SK-N-SH (cell line): ENCODE measurements around the gene MAN2B2. TPM values are rescaled to one million over a fixed set of nuclear protein-coding genes. Genes with fewer than 3 reads are reported as not detected.

ENCODE experiments used
- CTCF ChIA-PET: fragments of 300-600, 350-600 bp; formaldehyde crosslinking; extraction: SDS; loops from one replicate; lab custom pipeline; 2021; lab: Yijun Ruan, JAX
- POLR2A ChIA-PET: fragments of 350-600 bp; sonication (Branson Sonifier 250); formaldehyde crosslinking; extraction: SDS; loops from one replicate; lab custom pipeline; 2020; ENCODE audit warnings: antibody characterized with exemption, inconsistent platforms; lab: Yijun Ruan, JAX
- DNase-seq: peaks from one replicate; pipeline ENCODE4 v3.0.0; 2012
- H2AFZ ChIP-seq: fragments of 200-600 bp; sonication (generic); 2 replicates; pipeline ENCODE4 v1.8.1; 2016; ENCODE audit warnings: antibody characterized with exemption, mild to moderate bottlenecking, low read depth
- H3F3A ChIP-seq: fragments of 200-600 bp; sonication (generic); replicated peaks from 2 replicates; pipeline ENCODE3; 2016; ENCODE audit warnings: antibody characterized with exemption, mild to moderate bottlenecking; ENCODE audit not compliant: insufficient read depth
- H3K27ac ChIP-seq, 2 experiments: fragments of 200-500 bp in 1 of 2; fragments of 200-600 bp in 1 of 2; sonication (Bioruptor generic) in 1 of 2; sonication (generic), shearing (Covaris generic) in 1 of 2; 2 replicates each; pipeline versions ENCODE4 v1.5.1 to v1.6.1; 2014 to 2016; ENCODE audit warnings: low read depth in 2 of 2, inconsistent platforms in 1 of 2, low read length in 1 of 2, mild to moderate bottlenecking in 1 of 2, mixed read lengths in 1 of 2
- H3K27me3 ChIP-seq: fragments of 200-600 bp; sonication (generic), shearing (Covaris generic); 2 replicates; pipeline ENCODE4 v1.6.1; 2016; ENCODE audit warnings: mixed run types; ENCODE audit not compliant: insufficient read depth
- H3K36me3 ChIP-seq, 2 experiments: fragments of 200-500 bp in 1 of 2; fragments of 200-600 bp in 1 of 2; sonication (Bioruptor generic) in 1 of 2; sonication (generic) in 1 of 2; replicated peaks in 1 of 2; 2 replicates each; pipeline versions ENCODE3 to v1.5.1; 2014 to 2016; ENCODE audit warnings: low read length in 1 of 2, mild to moderate bottlenecking in 1 of 2; ENCODE audit not compliant: insufficient read depth in 2 of 2, control insufficient read depth in 1 of 2
- H3K4me1 ChIP-seq, 2 experiments: fragments of 200-500 bp in 1 of 2; fragments of 200-600 bp in 1 of 2; sonication (Bioruptor generic) in 1 of 2; sonication (generic), shearing (Covaris generic) in 1 of 2; 2 replicates each; pipeline versions ENCODE4 v1.5.1 to v1.6.1; 2014 to 2016; ENCODE audit warnings: low read depth in 1 of 2, low read length in 1 of 2, mixed run types in 1 of 2; ENCODE audit not compliant: insufficient read depth in 2 of 2, control insufficient read depth in 1 of 2
- H3K4me2 ChIP-seq: fragments of 200-600 bp; sonication (generic), shearing (Covaris generic); 2 replicates; pipeline ENCODE4 v1.6.1; 2017; ENCODE audit warnings: mixed run types
- H3K4me3 ChIP-seq, 2 experiments: fragments of 200-500 bp in 1 of 2; fragments of 200-600 bp in 1 of 2; sonication (Bioruptor generic) in 1 of 2; sonication (generic), shearing (Covaris generic) in 1 of 2; 2 replicates each; pipeline versions ENCODE4 v1.5.1 to v1.8.1; 2014 to 2016; ENCODE audit warnings: low read depth in 2 of 2, inconsistent platforms in 1 of 2, low read length in 1 of 2, mild to moderate bottlenecking in 1 of 2, mixed read lengths in 1 of 2, moderate library complexity in 1 of 2
- H3K79me2 ChIP-seq: fragments of 200-600 bp; sonication (generic); 2 replicates; pipeline ENCODE4 v1.8.1; 2017; ENCODE audit warnings: mild to moderate bottlenecking; ENCODE audit not compliant: insufficient read depth
- H3K9ac ChIP-seq: fragments of 200-600 bp; sonication (generic); 2 replicates; pipeline ENCODE4 v1.6.1; 2017; ENCODE audit warnings: mixed run types
- H3K9me2 ChIP-seq: fragments of 200-600 bp; sonication (generic); 2 replicates; pipeline ENCODE4 v1.6.1; 2017; ENCODE audit warnings: mixed run types
- H3K9me3 ChIP-seq: fragments of 200-600 bp; sonication (generic); 2 replicates; pipeline ENCODE4 v1.6.1; 2017; ENCODE audit warnings: mixed run types, mild to moderate bottlenecking, moderate library complexity
- H4K20me1 ChIP-seq: fragments of 200-600 bp; sonication (generic); 2 replicates; pipeline ENCODE4 v1.6.1; 2017; ENCODE audit warnings: mild to moderate bottlenecking, mixed run types; ENCODE audit not compliant: insufficient read depth
- CHD2 ChIP-seq: fragments of 150-350 bp; IDR thresholded peaks from 2 replicates; pipeline ENCODE4 v1.6.1; 2018; ENCODE audit warnings: low read length; ENCODE audit not compliant: partially characterized antibody
- CTCF ChIP-seq: fragments of 200-600 bp; sonication (generic); IDR thresholded peaks from 2 replicates; pipeline ENCODE4 v1.6.1; 2017; ENCODE audit warnings: antibody characterized with exemption, mild to moderate bottlenecking, moderate library complexity
- ELF1 ChIP-seq: IDR thresholded peaks from 2 replicates; pipeline ENCODE4 v1.4.0; 2012
- FOXJ3 ChIP-seq: sonication (generic); formaldehyde crosslinking; IDR thresholded peaks from 2 replicates; pipeline ENCODE4 v1.5.1; 2020; ENCODE audit warnings: mild to moderate bottlenecking, missing genetic modification reagents
- FOXM1 ChIP-seq: IDR thresholded peaks from 2 replicates; pipeline ENCODE4 v1.4.0; 2012; ENCODE audit warnings: low read depth, mild to moderate bottlenecking
- GATA2 ChIP-seq: sonication (generic); formaldehyde crosslinking; IDR thresholded peaks from 2 replicates; pipeline ENCODE4 v1.5.0; 2020; ENCODE audit warnings: mild to moderate bottlenecking, missing genetic modification reagents
- POLR2AphosphoS5 ChIP-seq: IDR thresholded peaks from 2 replicates; pipeline ENCODE4 v1.6.1; 2012; ENCODE audit warnings: low read depth, low read length
- RCOR1 ChIP-seq: fragments of 150-350 bp; IDR thresholded peaks from 2 replicates; pipeline ENCODE4 v1.6.1; 2017; ENCODE audit warnings: antibody characterized with exemption, low read length
- SMC3 ChIP-seq: IDR thresholded peaks from 2 replicates; pipeline ENCODE4 v1.6.1; 2012; ENCODE audit warnings: low read depth, low read length, improper control_type of control experiment
- TCF12 ChIP-seq: IDR thresholded peaks from 2 replicates; pipeline ENCODE4 v1.4.0; 2012
- TEAD4 ChIP-seq: IDR thresholded peaks from 2 replicates; pipeline ENCODE4 v1.4.0; 2012; ENCODE audit warnings: mild to moderate bottlenecking, borderline replicate concordance; ENCODE audit not compliant: insufficient read depth
- WGBS: methylation state at CpG from one replicate; pipeline ENCODE4 v1.1.6; 2017; ENCODE audit warnings: low lambda C conversion rate; 5-methylcytosine and 5-hydroxymethylcytosine counted together
- polyA plus RNA-seq, 3 experiments: library from polyadenylated mRNA; depleted of rRNA; stranded (reverse); fragments of >200 nt; gene quantifications; 2 replicates each; pipeline ENCODE4 v1.2.3, GENCODE V29; 2012
- TF ChIP-seq, protein P1 (sequence below): IDR thresholded peaks from 2 replicates; pipeline ENCODE4 v1.4.0; 2012; ENCODE audit warnings: low read depth, borderline replicate concordance
- TF ChIP-seq, protein P2 (sequence below): fragments of 150-350 bp; IDR thresholded peaks from 2 replicates; pipeline ENCODE4 v1.6.1; 2016; ENCODE audit warnings: mild to moderate bottlenecking, low read depth, low read length
- TF ChIP-seq, protein P3 (sequence below): fragments of 150-350 bp; IDR thresholded peaks from 2 replicates; pipeline ENCODE4 v1.6.1; 2017; ENCODE audit warnings: antibody characterized with exemption, low read length, low read depth, borderline replicate concordance
- TF ChIP-seq, protein P4 (sequence below): IDR thresholded peaks from 2 replicates; pipeline ENCODE4 v1.6.1; 2012; ENCODE audit warnings: mild to moderate bottlenecking, low read depth, low read length, moderate library complexity
- TF ChIP-seq, protein P5 (sequence below): IDR thresholded peaks from 2 replicates; pipeline ENCODE4 v1.4.0; 2012; ENCODE audit warnings: low read depth

The MAN2B2 gene
- polyA plus RNA-seq, 1 of the 3 experiments (the other 2 are of a cell fraction), result 24.9 TPM

GRCh38 chr4:6538575-6538974, 36.4 kb upstream of the MAN2B2 start:
- WGBS, result 28% methylated on average over 20 of the region's 22 CpGs
- DNase-seq, result no peak
- no peaks in the 10 kb centered on the region for H3K79me2 ChIP-seq
- no peaks in the 10 kb centered on the region for H3K27me3 ChIP-seq
- no peaks in the 10 kb centered on the region for H3K9me3 ChIP-seq
- H3K9ac ChIP-seq, result no peak overlapping the region
- H3K4me1 ChIP-seq, result no peaks in the 10 kb centered on the region
- no peaks in the 10 kb centered on the region for H4K20me1 ChIP-seq
- H3K9me2 ChIP-seq, result no peaks in the 10 kb centered on the region
- POLR2A ChIA-PET, result no interaction called here
- H3F3A ChIP-seq, result no peaks in the 10 kb centered on the region
- TF ChIP-seq, protein P1, sequence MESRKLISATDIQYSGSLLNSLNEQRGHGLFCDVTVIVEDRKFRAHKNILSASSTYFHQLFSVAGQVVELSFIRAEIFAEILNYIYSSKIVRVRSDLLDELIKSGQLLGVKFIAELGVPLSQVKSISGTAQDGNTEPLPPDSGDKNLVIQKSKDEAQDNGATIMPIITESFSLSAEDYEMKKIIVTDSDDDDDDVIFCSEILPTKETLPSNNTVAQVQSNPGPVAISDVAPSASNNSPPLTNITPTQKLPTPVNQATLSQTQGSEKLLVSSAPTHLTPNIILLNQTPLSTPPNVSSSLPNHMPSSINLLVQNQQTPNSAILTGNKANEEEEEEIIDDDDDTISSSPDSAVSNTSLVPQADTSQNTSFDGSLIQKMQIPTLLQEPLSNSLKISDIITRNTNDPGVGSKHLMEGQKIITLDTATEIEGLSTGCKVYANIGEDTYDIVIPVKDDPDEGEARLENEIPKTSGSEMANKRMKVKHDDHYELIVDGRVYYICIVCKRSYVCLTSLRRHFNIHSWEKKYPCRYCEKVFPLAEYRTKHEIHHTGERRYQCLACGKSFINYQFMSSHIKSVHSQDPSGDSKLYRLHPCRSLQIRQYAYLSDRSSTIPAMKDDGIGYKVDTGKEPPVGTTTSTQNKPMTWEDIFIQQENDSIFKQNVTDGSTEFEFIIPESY, result no peak
- TF ChIP-seq ELF1 (no peak), TCF12 (no peak), FOXM1 (no peak), POLR2AphosphoS5 (no peak), GATA2 (CRISPR knock-in tag) (no peak), CHD2 (no peak), CTCF (no peak), FOXJ3 (CRISPR knock-in tag) (no peak), RCOR1 (no peak), TEAD4 (no peak), SMC3 (no peak)
- TF ChIP-seq, protein P2, sequence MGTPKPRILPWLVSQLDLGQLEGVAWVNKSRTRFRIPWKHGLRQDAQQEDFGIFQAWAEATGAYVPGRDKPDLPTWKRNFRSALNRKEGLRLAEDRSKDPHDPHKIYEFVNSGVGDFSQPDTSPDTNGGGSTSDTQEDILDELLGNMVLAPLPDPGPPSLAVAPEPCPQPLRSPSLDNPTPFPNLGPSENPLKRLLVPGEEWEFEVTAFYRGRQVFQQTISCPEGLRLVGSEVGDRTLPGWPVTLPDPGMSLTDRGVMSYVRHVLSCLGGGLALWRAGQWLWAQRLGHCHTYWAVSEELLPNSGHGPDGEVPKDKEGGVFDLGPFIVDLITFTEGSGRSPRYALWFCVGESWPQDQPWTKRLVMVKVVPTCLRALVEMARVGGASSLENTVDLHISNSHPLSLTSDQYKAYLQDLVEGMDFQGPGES, result no peak
- TF ChIP-seq, protein P3, sequence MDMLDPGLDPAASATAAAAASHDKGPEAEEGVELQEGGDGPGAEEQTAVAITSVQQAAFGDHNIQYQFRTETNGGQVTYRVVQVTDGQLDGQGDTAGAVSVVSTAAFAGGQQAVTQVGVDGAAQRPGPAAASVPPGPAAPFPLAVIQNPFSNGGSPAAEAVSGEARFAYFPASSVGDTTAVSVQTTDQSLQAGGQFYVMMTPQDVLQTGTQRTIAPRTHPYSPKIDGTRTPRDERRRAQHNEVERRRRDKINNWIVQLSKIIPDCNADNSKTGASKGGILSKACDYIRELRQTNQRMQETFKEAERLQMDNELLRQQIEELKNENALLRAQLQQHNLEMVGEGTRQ, result no peak
- TF ChIP-seq, protein P4, sequence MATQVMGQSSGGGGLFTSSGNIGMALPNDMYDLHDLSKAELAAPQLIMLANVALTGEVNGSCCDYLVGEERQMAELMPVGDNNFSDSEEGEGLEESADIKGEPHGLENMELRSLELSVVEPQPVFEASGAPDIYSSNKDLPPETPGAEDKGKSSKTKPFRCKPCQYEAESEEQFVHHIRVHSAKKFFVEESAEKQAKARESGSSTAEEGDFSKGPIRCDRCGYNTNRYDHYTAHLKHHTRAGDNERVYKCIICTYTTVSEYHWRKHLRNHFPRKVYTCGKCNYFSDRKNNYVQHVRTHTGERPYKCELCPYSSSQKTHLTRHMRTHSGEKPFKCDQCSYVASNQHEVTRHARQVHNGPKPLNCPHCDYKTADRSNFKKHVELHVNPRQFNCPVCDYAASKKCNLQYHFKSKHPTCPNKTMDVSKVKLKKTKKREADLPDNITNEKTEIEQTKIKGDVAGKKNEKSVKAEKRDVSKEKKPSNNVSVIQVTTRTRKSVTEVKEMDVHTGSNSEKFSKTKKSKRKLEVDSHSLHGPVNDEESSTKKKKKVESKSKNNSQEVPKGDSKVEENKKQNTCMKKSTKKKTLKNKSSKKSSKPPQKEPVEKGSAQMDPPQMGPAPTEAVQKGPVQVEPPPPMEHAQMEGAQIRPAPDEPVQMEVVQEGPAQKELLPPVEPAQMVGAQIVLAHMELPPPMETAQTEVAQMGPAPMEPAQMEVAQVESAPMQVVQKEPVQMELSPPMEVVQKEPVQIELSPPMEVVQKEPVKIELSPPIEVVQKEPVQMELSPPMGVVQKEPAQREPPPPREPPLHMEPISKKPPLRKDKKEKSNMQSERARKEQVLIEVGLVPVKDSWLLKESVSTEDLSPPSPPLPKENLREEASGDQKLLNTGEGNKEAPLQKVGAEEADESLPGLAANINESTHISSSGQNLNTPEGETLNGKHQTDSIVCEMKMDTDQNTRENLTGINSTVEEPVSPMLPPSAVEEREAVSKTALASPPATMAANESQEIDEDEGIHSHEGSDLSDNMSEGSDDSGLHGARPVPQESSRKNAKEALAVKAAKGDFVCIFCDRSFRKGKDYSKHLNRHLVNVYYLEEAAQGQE, result no peak
- TF ChIP-seq, protein P5, sequence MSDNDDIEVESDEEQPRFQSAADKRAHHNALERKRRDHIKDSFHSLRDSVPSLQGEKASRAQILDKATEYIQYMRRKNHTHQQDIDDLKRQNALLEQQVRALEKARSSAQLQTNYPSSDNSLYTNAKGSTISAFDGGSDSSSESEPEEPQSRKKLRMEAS, result no peak
- H3K27ac ChIP-seq, result no peak overlapping the region
- CTCF ChIA-PET, result interaction anchor here (1.3 to 1.7 kb wide), 2 partner anchors 12 to 207 kb away, joined by 3 to 4 read pairs; no protein-coding TSS in a partner anchor
- H3K4me2 ChIP-seq, result no peak overlapping the region
- H2AFZ ChIP-seq, result no peak overlapping the region
- H3K36me3 ChIP-seq, result no peaks in the 10 kb centered on the region
- no peak overlapping the region for H3K4me3 ChIP-seq
